Astrocyte of the cerebellum (primary cell): ENCODE measurements around the gene ONECUT3.

Experiments
- DNase-seq: peaks from one replicate; pipeline ENCODE4 v3.0.0-alpha.2; 2011; ENCODE audit warnings: low read depth
- H3K4me3 ChIP-seq: 2 replicates; pipeline ENCODE4 v1.5.1; 2011; ENCODE audit warnings: mild to moderate bottlenecking, low read depth, low read length, moderate library complexity
- CTCF ChIP-seq: IDR thresholded peaks from 2 replicates; pipeline ENCODE4 v1.5.1; 2012; ENCODE audit warnings: low read length, low read depth, moderate library complexity, mild to moderate bottlenecking; ENCODE audit errors: missing control alignments
- in situ Hi-C: cut with HindIII; loops from 2 replicates; pipeline ENCODE4 v1.10.0; 2017; ENCODE audit warnings: low sequenced_read_pairs

The ONECUT3 gene

GRCh38 chr19:1769645-1769985 lies 16.3 kb downstream of the ONECUT3 start:
- TF ChIP-seq CTCF, result no peak
- no peak for DNase-seq
- no peak overlapping the region for H3K4me3 ChIP-seq
- in situ Hi-C loops, result no loop called here

GRCh38 chr19:1770866-1771576 lies 17.7 kb downstream of the ONECUT3 start:
- no peak for DNase-seq
- in situ Hi-C loops, result no loop called here
- TF ChIP-seq CTCF, result no peak
- no peak overlapping the region for H3K4me3 ChIP-seq

GRCh38 chr19:1773184-1773583 lies 19.9 kb downstream of the ONECUT3 start:
- TF ChIP-seq CTCF, result no peak
- H3K4me3 ChIP-seq, result no peak overlapping the region
- in situ Hi-C loops, result no loop called here
- DNase-seq, result no peak

GRCh38 chr19:1774989-1775772 lies 21.9 kb downstream of the ONECUT3 start:
- H3K4me3 ChIP-seq, result no peak overlapping the region
- in situ Hi-C loops, result no loop called here
- DNase-seq, result no peak
- TF ChIP-seq CTCF, result no peak

GRCh38 chr19:1775951-1776605 lies 22.8 kb downstream of the ONECUT3 start:
- TF ChIP-seq CTCF, result no peak
- in situ Hi-C loops, result no loop called here
- H3K4me3 ChIP-seq, result no peak overlapping the region
- no peak for DNase-seq

- TF ChIP-seq CTCF, result no peak
- DNase-seq, result no peak
- in situ Hi-C loops, result no loop called here
- H3K4me3 ChIP-seq, result no peak overlapping the region
Measured at GRCh38 chr19:1776606-1777147, 23.4 kb downstream of the ONECUT3 start.
